Measurements from ENCODE around the gene PRPSAP2.

PRPSAP2 gene

GRCh38 chr17:18937981-18938691 is 80.2 kb downstream of the PRPSAP2 start:
- Histone ChIP-seq H3K9ac (ENCODE audit: low read length) (no peak overlapping the region), H3K4me3 (ENCODE audit: low read length) (no peak overlapping the region), H3K4me2 (ENCODE audit: low read length) (no peak overlapping the region), H3K36me3 (replicated peaks; ENCODE audit: low read depth, low read length) (no peaks in the 10 kb centered on the region), H3K4me1 (ENCODE audit: low read length) (peaks cover 5% of the 10 kb centered on the region; the same call in 1 of the 2 replicates), H3K27me3 (ENCODE audit: low read depth, low read length) (no peaks in the 10 kb centered on the region), H3K9me3 (ENCODE audit: insufficient read depth, low read length) (no peaks in the 10 kb centered on the region), H4K20me1 (ENCODE audit: insufficient read depth, low read length) (no peaks in the 10 kb centered on the region), H3K79me2 (ENCODE audit: low read length) (no peaks in the 10 kb centered on the region), H3K27ac (ENCODE audit: low read length) (no peak overlapping the region), H2AFZ (ENCODE audit: low read depth, low read length) (no peak overlapping the region)
- TF ChIP-seq EZH2phosphoT487 (IDR thresholded peaks at IDR 0.05; ENCODE audit: low read depth) = no peak
- TF ChIP-seq CTCF (IDR thresholded peaks at IDR 0.05; ENCODE audit: low read depth, low read length) = no peak

GRCh38 chr17:18938692-18939023 is 80.7 kb downstream of the PRPSAP2 start:
- no peaks in the 10 kb centered on the region for H3K9me3 ChIP-seq (ENCODE audit: insufficient read depth, low read length)
- TF ChIP-seq EZH2phosphoT487 (IDR thresholded peaks at IDR 0.05; ENCODE audit: low read depth) = no peak
- no peak for TF ChIP-seq CTCF (IDR thresholded peaks at IDR 0.05; ENCODE audit: low read depth, low read length)
- no peaks in the 10 kb centered on the region for H3K36me3 ChIP-seq (replicated peaks; ENCODE audit: low read depth, low read length)
- no peaks in the 10 kb centered on the region for H3K27me3 ChIP-seq (ENCODE audit: low read depth, low read length)
- H3K79me2 ChIP-seq (ENCODE audit: low read length) = no peaks in the 10 kb centered on the region
- H3K4me2 ChIP-seq (ENCODE audit: low read length) = no peak overlapping the region
- no peaks in the 10 kb centered on the region for H4K20me1 ChIP-seq (ENCODE audit: insufficient read depth, low read length)
- no peak overlapping the region for H3K9ac ChIP-seq (ENCODE audit: low read length)
- H3K4me3 ChIP-seq (ENCODE audit: low read length) = no peak overlapping the region
- no peaks in the 10 kb centered on the region for H3K4me1 ChIP-seq (ENCODE audit: low read length)
- H2AFZ ChIP-seq (ENCODE audit: low read depth, low read length) = no peak overlapping the region; the same call in 1 of the 2 replicates
- H3K27ac ChIP-seq (ENCODE audit: low read length) = no peak overlapping the region

- Histone ChIP-seq H2AFZ (ENCODE audit: low read depth, low read length) (no peak overlapping the region), H3K9ac (ENCODE audit: low read length) (no peak overlapping the region), H3K9me3 (ENCODE audit: insufficient read depth, low read length) (no peaks in the 10 kb centered on the region), H3K79me2 (ENCODE audit: low read length) (no peaks in the 10 kb centered on the region), H3K4me1 (ENCODE audit: low read length) (no peaks in the 10 kb centered on the region), H3K27ac (ENCODE audit: low read length) (no peak overlapping the region), H3K4me2 (ENCODE audit: low read length) (no peak overlapping the region), H3K4me3 (ENCODE audit: low read length) (no peak overlapping the region), H3K36me3 (replicated peaks; ENCODE audit: low read depth, low read length) (no peaks in the 10 kb centered on the region), H4K20me1 (ENCODE audit: insufficient read depth, low read length) (no peaks in the 10 kb centered on the region), H3K27me3 (ENCODE audit: low read depth, low read length) (no peaks in the 10 kb centered on the region)
- no peak for TF ChIP-seq CTCF (IDR thresholded peaks at IDR 0.05; ENCODE audit: low read depth, low read length)
- TF ChIP-seq EZH2phosphoT487 (IDR thresholded peaks at IDR 0.05; ENCODE audit: low read depth) = no peak
These were observed 86.7 kb downstream of the PRPSAP2 start for GRCh38 chr17:18944646-18945045.

- no peak overlapping the region for H2AFZ ChIP-seq (ENCODE audit: low read depth, low read length)
- no peak overlapping the region for H3K4me2 ChIP-seq (ENCODE audit: low read length)
These were observed 88.6 kb downstream of the PRPSAP2 start for GRCh38 chr17:18946536-18946935.

More at GRCh38 chr17:18946536-18946935, 88.6 kb downstream of the PRPSAP2 start:
- H3K9me3 ChIP-seq (ENCODE audit: insufficient read depth, low read length) = no peaks in the 10 kb centered on the region
- no peaks in the 10 kb centered on the region for H4K20me1 ChIP-seq (ENCODE audit: insufficient read depth, low read length)
- TF ChIP-seq EZH2phosphoT487 (IDR thresholded peaks at IDR 0.05; ENCODE audit: low read depth) (no peak), CTCF (IDR thresholded peaks at IDR 0.05; ENCODE audit: low read depth, low read length) (no peak)
- no peaks in the 10 kb centered on the region for H3K79me2 ChIP-seq (ENCODE audit: low read length)
- H3K36me3 ChIP-seq (replicated peaks; ENCODE audit: low read depth, low read length) = no peaks in the 10 kb centered on the region
- no peaks in the 10 kb centered on the region for H3K27me3 ChIP-seq (ENCODE audit: low read depth, low read length)
- H3K4me1 ChIP-seq (ENCODE audit: low read length) = no peaks in the 10 kb centered on the region
- H3K4me3 ChIP-seq (ENCODE audit: low read length) = no peak overlapping the region
- H3K27ac ChIP-seq (ENCODE audit: low read length) = no peak overlapping the region
- no peak overlapping the region for H3K9ac ChIP-seq (ENCODE audit: low read length)

Data from OCI-LY3 (cell line).